NCI-H1105 (cell line): Measurements from ENCODE around the gene NRP2.

Source experiments
- DNase-seq: peaks from one replicate; lab custom pipeline; 2025; lab: John Stamatoyannopoulos, UW

Gene NRP2

GRCh38 chr2:205687641-205687956 is 5.3 kb downstream of the NRP2 start:
- no peak for DNase-seq

GRCh38 chr2:205688417-205689200 is 6.3 kb downstream of the NRP2 start:
- DNase-seq, result no peak

- no peak for DNase-seq
Measured at GRCh38 chr2:205689820-205690219, 7.5 kb downstream of the NRP2 start.

GRCh38 chr2:205692104-205692503 is 9.8 kb downstream of the NRP2 start:
- no peak for DNase-seq

- DNase-seq, result no peak
Measured at GRCh38 chr2:205694256-205694655, 12.0 kb downstream of the NRP2 start.

GRCh38 chr2:205695460-205695991 is 13.2 kb downstream of the NRP2 start:
- DNase-seq, result no peak

- no peak for DNase-seq
Measured at GRCh38 chr2:205696331-205696926, 14.1 kb downstream of the NRP2 start.

GRCh38 chr2:205696927-205697441 is 14.7 kb downstream of the NRP2 start:
- DNase-seq, result no peak

GRCh38 chr2:205698286-205699268 is 16.3 kb downstream of the NRP2 start:
- no peak for DNase-seq

- no peak for DNase-seq
Measured at GRCh38 chr2:205699515-205700289, 17.4 kb downstream of the NRP2 start.

- no peak for DNase-seq
Measured at GRCh38 chr2:205700331-205701132, 18.2 kb downstream of the NRP2 start.

GRCh38 chr2:205701509-205701908 is 19.2 kb downstream of the NRP2 start:
- DNase-seq, result no peak

GRCh38 chr2:205702576-205702975 is 20.3 kb downstream of the NRP2 start:
- no peak for DNase-seq

- DNase-seq, result no peak
Measured at GRCh38 chr2:205703471-205704126, 21.3 kb downstream of the NRP2 start.

GRCh38 chr2:205704127-205704741 is 21.9 kb downstream of the NRP2 start:
- DNase-seq, result no peak

- DNase-seq, result no peak
Measured at GRCh38 chr2:205705511-205706349, 23.4 kb downstream of the NRP2 start.

GRCh38 chr2:205706769-205707381 is 24.6 kb downstream of the NRP2 start:
- no peak for DNase-seq

GRCh38 chr2:205708231-205708631 is 25.9 kb downstream of the NRP2 start:
- DNase-seq, result no peak
